Neural cell (in vitro differentiated cells): ENCODE results near the gene TBC1D5. TPM values are rescaled to one million over a fixed set of nuclear protein-coding genes. Genes with fewer than 3 reads are reported as not detected.

ENCODE experiments used
- H2AFZ ChIP-seq: fragments of 200-600, 300-800 bp; sonication (generic), shearing (Covaris generic); 2 replicates; pipeline ENCODE4 v1.6.0; 2014; ENCODE audit warnings: low read depth, mild to moderate bottlenecking, antibody characterized with exemption, low read length, moderate library complexity
- H3F3A ChIP-seq: fragments of 200-600 bp; shearing (Covaris generic); 2 replicates; pipeline ENCODE4 v1.6.1; 2016; ENCODE audit warnings: mild to moderate bottlenecking, moderate library complexity, mixed read lengths, antibody characterized with exemption, low read length; ENCODE audit not compliant: insufficient read depth, poor library complexity, severe bottlenecking
- H3K27ac ChIP-seq: fragments of 200-600, 300-800 bp; sonication (generic), shearing (Covaris generic); 2 replicates; pipeline ENCODE4 v1.5.1; 2014; ENCODE audit warnings: mild to moderate bottlenecking, low read length, moderate library complexity
- H3K27me3 ChIP-seq: fragments of 300-800, 200-600 bp; sonication (generic), shearing (Covaris generic); 2 replicates; pipeline ENCODE4 v1.6.0; 2014; ENCODE audit warnings: mild to moderate bottlenecking, low read depth, low read length, moderate library complexity; ENCODE audit not compliant: insufficient read depth
- H3K36me3 ChIP-seq: fragments of 300-800, 200-600 bp; sonication (generic), shearing (Covaris generic); 2 replicates; pipeline ENCODE4 v1.5.1; 2014; ENCODE audit warnings: mild to moderate bottlenecking, antibody characterized with exemption, low read length, moderate library complexity; ENCODE audit not compliant: insufficient read depth
- H3K4me2 ChIP-seq: fragments of 300-800, 200-600 bp; sonication (generic), shearing (Covaris generic); 2 replicates; pipeline ENCODE4 v1.6.0; 2014; ENCODE audit warnings: mild to moderate bottlenecking, low read length
- H3K4me3 ChIP-seq: fragments of 300-800, 200-600 bp; sonication (generic), shearing (Covaris generic); 2 replicates; pipeline ENCODE4 v1.5.1; 2014; ENCODE audit warnings: mild to moderate bottlenecking, low read length, moderate library complexity
- H3K79me2 ChIP-seq: fragments of 200-600 bp; shearing (Covaris generic); replicated peaks from 2 replicates; pipeline ENCODE4 v1.6.0; 2014; ENCODE audit warnings: mild to moderate bottlenecking, low read length, moderate library complexity; ENCODE audit not compliant: insufficient read depth
- H3K9ac ChIP-seq: fragments of 300-800, 200-600 bp; sonication (generic), shearing (Covaris generic); 2 replicates; pipeline ENCODE4 v1.6.1; 2016; ENCODE audit warnings: mild to moderate bottlenecking, low read length, mixed read lengths
- H3K9me2 ChIP-seq: fragments of 200-600 bp; shearing (Covaris generic); 2 replicates; pipeline ENCODE4 v1.6.1; 2016; ENCODE audit warnings: mild to moderate bottlenecking, low read length, mixed read lengths; ENCODE audit not compliant: insufficient read depth
- H3K9me3 ChIP-seq: fragments of 200-600, 300-800 bp; sonication (generic), shearing (Covaris generic); 2 replicates; pipeline ENCODE4 v1.6.1; 2016; ENCODE audit warnings: mild to moderate bottlenecking, mixed run types, low read length, moderate library complexity, mixed read lengths
- H4K20me1 ChIP-seq: fragments of 200-600 bp; shearing (Covaris generic); 2 replicates; pipeline ENCODE4 v1.6.1; 2016; ENCODE audit warnings: mild to moderate bottlenecking, mixed run types; ENCODE audit not compliant: insufficient read depth
- CTCF ChIP-seq: fragments of 450-650 bp; IDR thresholded peaks from 2 replicates; pipeline ENCODE4 v1.5.1; 2014; ENCODE audit warnings: antibody characterized with exemption, mild to moderate bottlenecking, moderate library complexity; ENCODE audit not compliant: poor library complexity, severe bottlenecking
- EP300 ChIP-seq: fragments of 450-650 bp; conservative IDR thresholded peaks from 2 replicates; pipeline ENCODE4 v1.6.1; 2014; ENCODE audit warnings: antibody characterized with exemption, mild to moderate bottlenecking, moderate library complexity; ENCODE audit not compliant: poor library complexity, severe bottlenecking
- EZH2 ChIP-seq: fragments of 200-600, 300-800 bp; shearing (Covaris generic), sonication (generic); IDR thresholded peaks from 2 replicates; pipeline ENCODE4 v1.6.1; 2014; ENCODE audit warnings: antibody characterized with exemption, low read length, borderline replicate concordance, mild to moderate bottlenecking; ENCODE audit not compliant: insufficient read depth, poor library complexity, severe bottlenecking
- MXI1 ChIP-seq: fragments of 450-650 bp; conservative IDR thresholded peaks from 2 replicates; pipeline ENCODE4 v1.6.1; 2014; ENCODE audit warnings: antibody characterized with exemption, mild to moderate bottlenecking; ENCODE audit not compliant: poor library complexity, severe bottlenecking
- POLR2AphosphoS5 ChIP-seq: IDR thresholded peaks from 2 replicates; pipeline ENCODE4 v1.6.1; 2012
- RAD21 ChIP-seq: fragments of 450-650 bp; conservative IDR thresholded peaks from 2 replicates; pipeline ENCODE4 v1.6.1; 2014; ENCODE audit warnings: antibody characterized with exemption, mild to moderate bottlenecking, moderate library complexity
- REST ChIP-seq: IDR thresholded peaks from 2 replicates; pipeline ENCODE4 v1.6.1; 2012; ENCODE audit warnings: borderline replicate concordance
- SMC3 ChIP-seq: fragments of 450-650 bp; conservative IDR thresholded peaks from 2 replicates; pipeline ENCODE4 v1.6.1; 2014; ENCODE audit warnings: antibody characterized with exemption, mild to moderate bottlenecking, moderate library complexity; ENCODE audit not compliant: poor library complexity
- TAF1 ChIP-seq: IDR thresholded peaks from 2 replicates; pipeline ENCODE4 v1.6.1; 2012; ENCODE audit warnings: low read depth
- polyA plus RNA-seq: library from polyadenylated mRNA; depleted of rRNA; stranded (reverse); fragments of >200 nt; gene quantifications from 2 replicates; pipeline ENCODE4 v1.2.3, GENCODE V29; 2014

TBC1D5 gene
- polyA plus RNA-seq, 1 donor from 2014 or later, result 28.3 TPM

- no peaks in the 10 kb centered on the region for H3K36me3 ChIP-seq
- H3K4me3 ChIP-seq, result no peak overlapping the region
- no peaks in the 10 kb centered on the region for H3F3A ChIP-seq
- TF ChIP-seq POLR2AphosphoS5 (no peak), CTCF (no peak), EP300 (no peak), MXI1 (no peak), SMC3 (no peak), TAF1 (no peak), EZH2 (no peak), RAD21 (no peak), REST (no peak)
- H3K4me2 ChIP-seq, result no peak overlapping the region
- H2AFZ ChIP-seq, result no peak overlapping the region
- no peaks in the 10 kb centered on the region for H3K79me2 ChIP-seq
- no peaks in the 10 kb centered on the region for H3K27me3 ChIP-seq
- no peak overlapping the region for H3K9ac ChIP-seq
- H3K9me2 ChIP-seq, result no peaks in the 10 kb centered on the region
- no peak overlapping the region for H3K27ac ChIP-seq
- H4K20me1 ChIP-seq, result no peaks in the 10 kb centered on the region
- H3K9me3 ChIP-seq, result peaks cover 5% of the 10 kb centered on the region
These were observed 587.5 kb downstream of the TBC1D5 start for GRCh38 chr3:17154941-17155340.

- no peaks in the 10 kb centered on the region for H3K27me3 ChIP-seq
- peaks cover 5% of the 10 kb centered on the region for H3K9me3 ChIP-seq
- no peak overlapping the region for H3K4me3 ChIP-seq
- no peaks in the 10 kb centered on the region for H3K36me3 ChIP-seq
- H3K9me2 ChIP-seq, result no peaks in the 10 kb centered on the region
- H3F3A ChIP-seq, result no peaks in the 10 kb centered on the region
- no peaks in the 10 kb centered on the region for H4K20me1 ChIP-seq
- H3K79me2 ChIP-seq, result no peaks in the 10 kb centered on the region
- no peak overlapping the region for H2AFZ ChIP-seq
- TF ChIP-seq EP300 (no peak), TAF1 (no peak), RAD21 (no peak), SMC3 (no peak), REST (no peak), CTCF (no peak), POLR2AphosphoS5 (no peak), EZH2 (no peak), MXI1 (no peak)
- no peak overlapping the region for H3K9ac ChIP-seq
- no peak overlapping the region for H3K27ac ChIP-seq
- H3K4me2 ChIP-seq, result no peak overlapping the region
These were observed 588.2 kb downstream of the TBC1D5 start for GRCh38 chr3:17154221-17154620.
